Measurements from ENCODE around the gene ADGRE3. TPM values are rescaled to one million over a fixed set of nuclear protein-coding genes. Genes with fewer than 3 reads are reported as not detected.

Gene ADGRE3
- total and polyA plus RNA-seq, 2 donors (not counting 1 experiment from before 2014, with no cell fraction given): 0.17 to 0.46 TPM

GRCh38 chr19:14603990-14604387 is 70.7 kb downstream of the ADGRE3 start:
- Histone ChIP-seq H3K27me3 (replicated peaks in 1 of 4; ENCODE audit: control extremely low read depth in 1 of 4, control insufficient read depth in 3 of 4, insufficient read depth in 4 of 4, low read length in 3 of 4) (no peaks in the 10 kb centered on the region), H2AFZ (ENCODE audit: insufficient read depth, low read depth, low read length, poor library complexity, severe bottlenecking) (no peak overlapping the region), H3K4me2 (replicated peaks; ENCODE audit: low read depth, low read length, poor library complexity, severe bottlenecking) (peak overlapping the region; percentile 84), H3K27ac (ENCODE audit: low read length in 2 of 2) (peak overlapping the region; percentile 85 to 94), H3K4me1 (ENCODE audit: control insufficient read depth in 2 of 2, insufficient read depth in 2 of 2, low read length in 2 of 2) (peaks cover 54% of the 10 kb centered on the region in 2 donors), H3K4me3 (ENCODE audit: control extremely low read depth in 1 of 5, extremely low read depth in 1 of 5, insufficient read depth in 1 of 5, low read depth in 2 of 5, low read length in 4 of 5) (peak overlapping the region in 2 of 5 experiments; percentile 22 to 26), H4K20me1 (ENCODE audit: control insufficient read depth, insufficient read depth, low read length, poor library complexity, severe bottlenecking) (no peaks in the 10 kb centered on the region), H3K79me2 (ENCODE audit: control insufficient read depth, insufficient read depth, low read length) (peaks cover 46% of the 10 kb centered on the region), H3K9ac (ENCODE audit: low read length) (peak overlapping the region; percentile 50), H3K36me3 (replicated peaks in 1 of 2; ENCODE audit: control extremely low read depth in 1 of 2, control insufficient read depth in 1 of 2, extremely low read depth in 1 of 2, insufficient read depth in 2 of 2, low read length in 1 of 2) (peaks cover 1 to 58% of the 10 kb centered on the region in 2 experiments), H3K9me3 (ENCODE audit: control extremely low read depth in 1 of 3, control insufficient read depth in 2 of 3, insufficient read depth in 1 of 3, low read length in 2 of 3) (peaks cover 0 to 6% (median 0%) of the 10 kb centered on the region in 3 donors)
- intact Hi-C loops (cut with micrococcal nuclease): loop anchor here (1.0 to 2.0 kb wide), 5 partner anchors 10 to 83 kb away; partner anchors contain the start of gene CLEC17A
- 7% methylated on average over 2 of the region's 2 CpGs for WGBS (ENCODE audit: insufficient coverage)
- Mint-ChIP-seq H3K9me3 (ENCODE audit: insufficient read depth) (no peaks in the 10 kb centered on the region), H3K27ac (peak overlapping the region; percentile 83), H3K4me3 (peak overlapping the region; percentile 67), H3K4me1 (peaks cover 63% of the 10 kb centered on the region), H3K27me3 (no peaks in the 10 kb centered on the region)
- ATAC-seq (ENCODE audit: low read depth) (peak; percentile 90), DNase-seq (peak; percentile 89)
- POLR2A ChIA-PET: interaction anchor here (0.5 to 2.8 kb wide), 8 partner anchors 9 to 617 kb away, joined by 3 to 19 read pairs (median 6); partner anchors contain the start of gene ZNF333
- CTCF ChIA-PET: interaction anchor here (1.2 to 5.2 kb wide), 6 partner anchors 9 to 82 kb away, joined by 3 to 56 read pairs (median 9); partner anchors contain the start of gene NDUFB7
- TF ChIP-seq EZH2 (IDR thresholded peaks at IDR 0.05; ENCODE audit: borderline replicate concordance, insufficient read depth, low read depth, low read length, poor library complexity, severe bottlenecking): no peak
- no peak for TF ChIP-seq CTCF (IDR thresholded peaks at IDR 0.05)

- peaks cover 2 to 77% of the 10 kb centered on the region in 2 experiments for H3K36me3 ChIP-seq (replicated peaks in 1 of 2; ENCODE audit: control extremely low read depth in 1 of 2, control insufficient read depth in 1 of 2, extremely low read depth in 1 of 2, insufficient read depth in 2 of 2, low read length in 1 of 2)
- POLR2A ChIA-PET: interaction anchor here (0.9 kb wide), 1 partner anchor 16 kb away, joined by 3 read pairs; no protein-coding TSS in a partner anchor
- peaks cover 36 to 37% of the 10 kb centered on the region in 2 donors for H3K4me1 ChIP-seq (ENCODE audit: control insufficient read depth in 2 of 2, insufficient read depth in 2 of 2, low read length in 2 of 2)
- Mint-ChIP-seq H3K27ac (peak overlapping the region; percentile 56), H3K27me3 (no peaks in the 10 kb centered on the region), H3K9me3 (ENCODE audit: insufficient read depth) (peaks cover 6% of the 10 kb centered on the region), H3K4me1 (peaks cover 52% of the 10 kb centered on the region), H3K4me3 (no peak overlapping the region)
- peaks cover 51% of the 10 kb centered on the region for H3K79me2 ChIP-seq (ENCODE audit: control insufficient read depth, insufficient read depth, low read length)
- no peaks in the 10 kb centered on the region for H3K27me3 ChIP-seq (replicated peaks in 1 of 4; ENCODE audit: control extremely low read depth in 1 of 4, control insufficient read depth in 3 of 4, insufficient read depth in 4 of 4, low read length in 3 of 4)
- CTCF ChIA-PET: interaction anchor here (0.7 to 2.2 kb wide), 2 partner anchors 25 to 47 kb away, joined by 3 to 8 read pairs; no protein-coding TSS in a partner anchor
- H3K9ac ChIP-seq (ENCODE audit: low read length): no peak overlapping the region
- no peak overlapping the region for H3K4me2 ChIP-seq (replicated peaks; ENCODE audit: low read depth, low read length, poor library complexity, severe bottlenecking)
- peaks cover 0 to 6% (median 0%) of the 10 kb centered on the region in 3 donors for H3K9me3 ChIP-seq (ENCODE audit: control extremely low read depth in 1 of 3, control insufficient read depth in 2 of 3, insufficient read depth in 1 of 3, low read length in 2 of 3)
- DNase-seq (no peak), ATAC-seq (ENCODE audit: low read depth) (no peak)
- WGBS (ENCODE audit: insufficient coverage): 95% methylated on average over 7 of the region's 8 CpGs
- TF ChIP-seq CTCF (IDR thresholded peaks at IDR 0.05) (no peak), EZH2 (IDR thresholded peaks at IDR 0.05; ENCODE audit: borderline replicate concordance, insufficient read depth, low read depth, low read length, poor library complexity, severe bottlenecking) (no peak)
- intact Hi-C loops (cut with micrococcal nuclease): no loop called here
- H3K27ac ChIP-seq (ENCODE audit: low read length in 2 of 2): peak overlapping the region in 1 of 2 donors; percentile 54
- no peak overlapping the region for H3K4me3 ChIP-seq (ENCODE audit: control extremely low read depth in 1 of 5, extremely low read depth in 1 of 5, insufficient read depth in 1 of 5, low read depth in 2 of 5, low read length in 4 of 5)
- H4K20me1 ChIP-seq (ENCODE audit: control insufficient read depth, insufficient read depth, low read length, poor library complexity, severe bottlenecking): peaks cover 33% of the 10 kb centered on the region
- no peak overlapping the region for H2AFZ ChIP-seq (ENCODE audit: insufficient read depth, low read depth, low read length, poor library complexity, severe bottlenecking)
Observed at GRCh38 chr19:14599548-14600147, 75.0 kb downstream of the ADGRE3 start.
